ENCODE data around the gene EXOC4. TPM values are rescaled to one million over a fixed set of nuclear protein-coding genes. Genes with fewer than 3 reads are reported as not detected.

Gene EXOC4
- total RNA-seq, 4 donors from 2014 or later, result 36.9 to 78.0 (median 52.2) TPM

DNA sequence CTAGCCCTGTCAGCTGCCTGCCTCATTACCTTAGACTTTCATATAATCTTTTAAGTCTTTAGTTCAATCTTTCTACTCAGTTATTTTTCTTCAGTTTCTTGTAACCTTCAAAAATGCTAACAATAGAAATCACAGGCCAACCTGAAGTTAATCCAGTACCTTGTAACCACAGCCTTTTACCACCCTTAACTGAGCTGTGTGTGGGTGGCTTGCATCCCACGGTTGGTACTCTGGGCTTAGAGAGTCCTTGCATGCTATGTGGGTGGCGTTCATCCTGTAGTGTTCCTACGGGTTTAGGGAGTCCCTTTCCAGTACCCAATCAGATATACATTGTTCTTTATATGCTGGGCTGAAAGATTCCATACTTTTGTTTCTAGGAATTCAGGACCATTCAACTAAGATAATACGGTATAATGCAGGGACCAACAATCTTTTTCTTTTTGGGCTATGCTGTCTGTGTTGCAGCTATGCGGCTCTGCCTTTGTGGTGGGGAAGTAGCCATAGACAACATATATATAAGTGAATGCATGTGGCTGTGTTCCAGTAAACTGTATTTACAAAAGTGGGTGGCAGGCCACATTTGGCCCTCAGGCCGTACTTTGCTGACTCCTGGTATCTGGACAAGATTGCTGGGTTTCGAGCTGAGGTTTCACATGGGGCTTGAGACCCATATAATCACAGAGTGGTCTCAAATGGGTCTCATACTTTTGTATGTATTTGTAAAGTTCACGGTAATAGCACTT is 593.5 kb downstream of the EXOC4 start:
- in situ Hi-C loops (cut with MboI; ENCODE audit: low sequenced_read_pairs in 4 of 4), result no loop called here

DNA sequence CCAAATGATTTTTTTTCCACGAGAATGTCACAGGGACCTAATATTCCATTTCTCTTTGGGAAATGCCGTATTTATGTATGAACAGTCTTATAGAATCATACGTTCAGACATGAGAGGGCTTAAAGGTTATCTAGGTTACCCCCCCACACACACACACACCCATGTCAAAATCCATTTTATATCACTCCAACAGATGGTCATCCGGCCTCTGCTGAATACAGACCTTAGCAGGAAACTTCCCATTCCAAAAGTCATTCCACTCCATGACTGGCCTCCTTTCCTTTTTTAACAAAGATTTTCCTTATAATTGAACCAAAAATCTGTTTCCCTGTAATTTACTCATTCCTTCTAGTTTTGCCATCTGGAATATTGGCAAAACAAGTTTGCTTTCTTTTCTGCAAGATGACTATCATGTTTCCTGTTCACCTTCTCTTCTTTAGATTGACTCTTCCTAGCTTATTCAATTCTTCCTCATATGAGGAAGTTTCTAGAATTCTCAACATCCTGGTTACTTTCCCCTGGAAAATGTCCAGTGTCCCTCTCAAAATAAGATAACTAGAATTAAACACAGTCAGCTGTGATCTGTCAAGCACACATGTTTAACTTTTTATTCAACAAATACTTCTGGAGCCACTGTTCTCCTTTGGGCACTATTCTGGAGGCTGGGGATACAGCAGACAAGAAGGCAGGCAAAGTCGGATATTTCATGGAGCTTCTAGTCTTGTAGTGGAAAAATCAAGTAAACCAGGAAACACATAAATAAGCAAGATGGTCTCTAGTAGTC is 597.8 kb downstream of the EXOC4 start:
- Histone ChIP-seq H3K9me3 (no peaks in the 10 kb centered on the region), H3K4me3 (no peak overlapping the region), H3K27me3 (no peaks in the 10 kb centered on the region), H3K27ac (no peak overlapping the region), H3K36me3 (no peaks in the 10 kb centered on the region), H3K4me1 (peaks cover 16 to 21% of the 10 kb centered on the region in 2 donors)
- ATAC-seq (no peak), DNase-seq (no peak)
- TF ChIP-seq CTCF (IDR thresholded peaks at IDR 0.05 in 4 of 5, conservative IDR thresholded peaks at IDR 0.05 in 1 of 5) (no peak), POLR2A (IDR thresholded peaks at IDR 0.05) (no peak)
- intact Hi-C loops (cut with DNase I; ENCODE audit: low total_unique reads) (loop anchor here (5.0 kb wide), 1 partner anchor 53 kb away; no protein-coding TSS in a partner anchor), in situ Hi-C loops (cut with MboI; ENCODE audit: low sequenced_read_pairs in 4 of 4) (no loop called here)

More for the DNA sequence above, 593.5 kb downstream of the EXOC4 start:
- DNase-seq (no peak), ATAC-seq (no peak)
- no peaks in the 10 kb centered on the region for H3K27me3 ChIP-seq
- intact Hi-C loops (cut with DNase I; ENCODE audit: low total_unique reads), result no loop called here
- no peaks in the 10 kb centered on the region for H3K36me3 ChIP-seq
- no peaks in the 10 kb centered on the region for H3K4me1 ChIP-seq
- TF ChIP-seq CTCF (IDR thresholded peaks at IDR 0.05 in 4 of 5, conservative IDR thresholded peaks at IDR 0.05 in 1 of 5), result no peak
- no peak overlapping the region for H3K4me3 ChIP-seq
- H3K27ac ChIP-seq, result no peak overlapping the region
- H3K9me3 ChIP-seq, result no peaks in the 10 kb centered on the region

DNA sequence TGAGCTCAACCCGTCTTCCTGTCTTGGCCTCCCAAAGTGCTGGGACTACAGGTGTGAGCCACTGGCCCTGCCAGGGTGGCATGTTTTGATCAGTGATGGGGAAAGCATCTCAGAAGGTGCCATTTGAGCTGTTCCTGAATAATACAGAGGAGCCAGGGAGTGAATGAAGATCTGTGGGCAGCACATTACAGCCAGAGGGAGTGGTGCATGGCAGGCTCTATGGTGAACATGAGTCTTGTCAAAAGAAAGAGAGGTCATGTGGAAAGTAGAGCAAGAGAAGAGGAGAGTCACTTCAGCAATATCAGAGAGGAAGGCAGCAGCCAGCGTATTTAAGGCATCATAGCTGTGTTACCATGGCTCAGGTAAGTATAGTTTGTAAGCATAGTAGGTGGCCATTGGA is 598.5 kb downstream of the EXOC4 start:
- Histone ChIP-seq H3K27ac (no peak overlapping the region), H3K4me1 (peaks cover 16 to 21% of the 10 kb centered on the region in 2 donors), H3K9me3 (no peaks in the 10 kb centered on the region), H3K36me3 (no peaks in the 10 kb centered on the region), H3K4me3 (no peak overlapping the region), H3K27me3 (no peaks in the 10 kb centered on the region)
- TF ChIP-seq POLR2A (IDR thresholded peaks at IDR 0.05) (no peak), CTCF (IDR thresholded peaks at IDR 0.05 in 4 of 5, conservative IDR thresholded peaks at IDR 0.05 in 1 of 5) (no peak)
- ATAC-seq, result no peak
- in situ Hi-C loops (cut with MboI; ENCODE audit: low sequenced_read_pairs in 4 of 4) (no loop called here), intact Hi-C loops (cut with DNase I; ENCODE audit: low total_unique reads) (loop anchor here (5.0 kb wide), 1 partner anchor 54 kb away; no protein-coding TSS in a partner anchor)
- no peak for DNase-seq

DNA sequence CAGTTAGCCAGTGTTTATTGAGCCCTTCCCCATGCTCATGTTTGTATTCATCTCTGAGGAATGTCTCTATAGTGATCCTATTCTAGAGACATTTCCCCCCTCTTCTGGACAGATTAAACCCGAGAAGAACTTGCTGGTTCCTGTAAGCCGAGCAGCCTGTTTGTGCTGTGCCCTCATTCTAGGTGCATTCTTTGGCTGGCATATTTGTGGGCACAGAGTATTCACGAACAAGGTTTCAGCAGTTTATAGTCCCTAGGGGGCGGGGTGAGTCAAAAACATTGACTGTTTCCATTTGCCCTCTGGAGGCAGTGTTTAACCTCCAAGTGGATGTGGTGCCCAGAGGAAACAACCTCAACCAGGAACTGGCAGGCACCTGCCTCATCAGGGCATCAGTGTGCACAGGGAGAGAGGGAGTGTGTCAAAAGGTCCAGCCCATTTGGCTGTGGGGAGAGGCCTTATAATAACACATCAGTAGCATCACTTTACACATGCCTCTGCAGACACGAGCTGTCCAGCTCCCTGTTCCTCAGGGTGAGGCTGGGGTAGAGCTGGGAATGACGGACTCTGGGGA is 600.9 kb downstream of the EXOC4 start:
- H3K27ac ChIP-seq, result peak overlapping the region in 3 of 4 donors; percentile 0 to 61 (median 43)
- H3K27me3 ChIP-seq, result no peaks in the 10 kb centered on the region
- H3K4me1 ChIP-seq, result peaks cover 16 to 21% of the 10 kb centered on the region in 2 donors
- ATAC-seq (peak; percentile 77 to 82), DNase-seq (peak; percentile 22 to 49)
- no peaks in the 10 kb centered on the region for H3K36me3 ChIP-seq
- peak in 2 of 5 experiments; percentile 28 to 48 for TF ChIP-seq CTCF (IDR thresholded peaks at IDR 0.05 in 4 of 5, conservative IDR thresholded peaks at IDR 0.05 in 1 of 5)
- no peak for TF ChIP-seq POLR2A (IDR thresholded peaks at IDR 0.05)
- H3K4me3 ChIP-seq, result no peak overlapping the region
- no peaks in the 10 kb centered on the region for H3K9me3 ChIP-seq
- intact Hi-C loops (cut with DNase I; ENCODE audit: low total_unique reads) (loop anchor here (1.0 to 5.0 kb wide), 2 partner anchors 56 to 177 kb away; no protein-coding TSS in a partner anchor), in situ Hi-C loops (cut with MboI; ENCODE audit: low sequenced_read_pairs in 4 of 4) (no loop called here)

Measured in gastrocnemius medialis (tissue), 4 donors.